GM23248 (cell line): ENCODE measurements around the gene NUB1. TPM values are rescaled to one million over a fixed set of nuclear protein-coding genes. Genes with fewer than 3 reads are reported as not detected.

Source experiments
- DNase-seq: peaks from one replicate; pipeline ENCODE4 v3.0.0-alpha.2; 2015
- H2AFZ ChIP-seq: fragments of 200-600 bp; sonication (generic); 2 replicates; pipeline ENCODE4 v1.6.1; 2016; ENCODE audit warnings: antibody characterized with exemption
- H3F3A ChIP-seq: fragments of 200-600 bp; sonication (generic); 2 replicates; pipeline ENCODE4 v1.6.1; 2016; ENCODE audit warnings: mild to moderate bottlenecking, antibody characterized with exemption, mixed run types; ENCODE audit not compliant: insufficient read depth
- H3K27ac ChIP-seq: fragments of 200-600 bp; sonication (generic); 2 replicates; pipeline ENCODE4 v1.5.1; 2016; ENCODE audit warnings: mild to moderate bottlenecking
- H3K27me3 ChIP-seq: fragments of 200-600 bp; sonication (generic); replicated peaks from 2 replicates; pipeline ENCODE4 v1.6.1; 2016; ENCODE audit warnings: mild to moderate bottlenecking; ENCODE audit not compliant: insufficient read depth
- H3K36me3 ChIP-seq: fragments of 200-600 bp; sonication (generic); 2 replicates; pipeline ENCODE4 v1.6.1; 2016; ENCODE audit warnings: low read depth, mild to moderate bottlenecking
- H3K4me1 ChIP-seq: fragments of 200-600 bp; sonication (generic); 2 replicates; pipeline ENCODE4 v1.6.1; 2016; ENCODE audit warnings: mild to moderate bottlenecking; ENCODE audit not compliant: insufficient read depth
- H3K4me2 ChIP-seq: fragments of 200-600 bp; sonication (generic); one replicate; pipeline ENCODE4 v1.6.1; 2016; ENCODE audit warnings: mild to moderate bottlenecking; ENCODE audit not compliant: unreplicated experiment
- H3K4me3 ChIP-seq: fragments of 200-600 bp; sonication (generic); 2 replicates; pipeline ENCODE4 v1.5.1; 2016; ENCODE audit warnings: mild to moderate bottlenecking
- H3K79me2 ChIP-seq: fragments of 200-600 bp; sonication (generic); 2 replicates; pipeline ENCODE4 v1.6.1; 2016; ENCODE audit warnings: mild to moderate bottlenecking; ENCODE audit not compliant: insufficient read depth
- H3K9ac ChIP-seq: fragments of 200-600 bp; sonication (generic); 2 replicates; pipeline ENCODE4 v1.6.1; 2016; ENCODE audit warnings: mild to moderate bottlenecking
- H3K9me2 ChIP-seq: fragments of 200-600 bp; sonication (generic); 2 replicates; pipeline ENCODE4 v1.6.1; 2016; ENCODE audit warnings: mixed run types, mild to moderate bottlenecking, moderate library complexity; ENCODE audit not compliant: insufficient read depth
- H3K9me3 ChIP-seq: fragments of 200-600 bp; sonication (generic); one replicate; pipeline ENCODE4 v1.6.1; 2017; ENCODE audit warnings: low read depth
- H4K20me1 ChIP-seq: fragments of 200-600 bp; sonication (generic); 2 replicates; pipeline ENCODE4 v1.6.0; 2016; ENCODE audit not compliant: insufficient read depth
- EZH2 ChIP-seq: fragments of 200-600 bp; sonication (generic); IDR thresholded peaks from 2 replicates; pipeline ENCODE4 v1.6.1; 2018; ENCODE audit warnings: antibody characterized with exemption, mild to moderate bottlenecking; ENCODE audit not compliant: insufficient read depth, poor library complexity, severe bottlenecking
- EZH2phosphoT487 ChIP-seq: fragments of 200-600 bp; sonication (generic); IDR thresholded peaks from 2 replicates; pipeline ENCODE4 v1.6.1; 2018; ENCODE audit warnings: antibody characterized with exemption, moderate library complexity, mild to moderate bottlenecking, low read depth; ENCODE audit not compliant: insufficient read depth
- WGBS, 2 experiments: methylation state at CpG; one replicate each; pipeline ENCODE4 v1.1.6; 2015 to 2017; ENCODE audit warnings: low lambda C conversion rate in 2 of 2, low coverage in 1 of 2; ENCODE audit errors: missing lambda C conversion rate in 2 of 2; 5-methylcytosine and 5-hydroxymethylcytosine counted together
- in situ Hi-C: fragments of 300-500 bp; cut with MboI; formaldehyde crosslinking; loops from 2 replicates; pipeline ENCODE4 v1.15.0; 2020
- polyA plus RNA-seq: library from polyadenylated mRNA; unstranded; fragments of >200 nt; fragmentation: Nextera tagmentation; extraction: Ambion mirVana; gene quantifications from 2 replicates; pipeline ENCODE4 v1.2.1, GENCODE V29; 2016
- total RNA-seq: library from RNA; depleted of rRNA; stranded (reverse); fragments of >200 nt; shearing (Covaris generic); gene quantifications from 2 replicates; pipeline ENCODE4 v1.2.3, GENCODE V29; 2014

The NUB1 gene
- total and polyA plus RNA-seq, 2 experiments from 2014 or later: 43.4 to 48.0 TPM

- no peak overlapping the region for H3K4me3 ChIP-seq
- no peaks in the 10 kb centered on the region for H3K9me2 ChIP-seq
- no peaks in the 10 kb centered on the region for H3K79me2 ChIP-seq
- H3K4me1 ChIP-seq: peaks cover 11% of the 10 kb centered on the region
- no peak overlapping the region for H3K27ac ChIP-seq
- no peak overlapping the region for H2AFZ ChIP-seq
- no peak overlapping the region for H3K4me2 ChIP-seq
- no peaks in the 10 kb centered on the region for H3K36me3 ChIP-seq
- 68 to 69% methylated on average over 11 of the region's 11 CpGs for WGBS, 2 experiments
- DNase-seq: no peak
- no peaks in the 10 kb centered on the region for H3K9me3 ChIP-seq
- peaks cover 13% of the 10 kb centered on the region for H3F3A ChIP-seq
- H3K9ac ChIP-seq: no peak overlapping the region
- no peaks in the 10 kb centered on the region for H4K20me1 ChIP-seq
- in situ Hi-C loops: loop anchor here (5.0 kb wide), 1 partner anchor 35 kb away; no protein-coding TSS in a partner anchor
- H3K27me3 ChIP-seq: no peaks in the 10 kb centered on the region; the same call in 1 of the 2 replicates
- no peak for TF ChIP-seq EZH2
- TF ChIP-seq EZH2phosphoT487: no peak
Measured at GRCh38 chr7:151316896-151317295, 24.7 kb upstream of the NUB1 start.

DNA sequence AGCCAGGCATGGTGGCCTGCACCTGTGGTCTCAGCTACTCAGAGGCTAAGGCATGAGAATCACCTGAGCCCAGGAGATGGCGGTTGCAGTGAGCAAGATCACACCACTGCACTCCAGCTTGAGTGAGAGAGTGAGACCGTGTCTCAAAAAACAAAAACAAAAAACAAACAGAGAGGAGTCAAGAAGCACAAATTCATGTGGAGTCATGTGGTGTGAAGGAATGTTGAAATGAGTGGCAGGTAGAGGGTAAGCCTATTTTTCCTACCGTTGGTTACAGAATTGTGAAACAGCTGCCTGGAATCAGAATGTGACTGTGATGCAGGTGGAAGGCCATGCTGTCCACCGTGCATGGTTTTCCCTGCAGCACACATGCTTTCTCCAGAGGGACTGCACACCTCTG lies 23.7 kb upstream of the NUB1 start:
- Histone ChIP-seq H3K36me3 (no peaks in the 10 kb centered on the region), H3K9ac (no peak overlapping the region), H3F3A (peaks cover 13% of the 10 kb centered on the region), H4K20me1 (no peaks in the 10 kb centered on the region), H3K9me2 (no peaks in the 10 kb centered on the region), H3K27ac (no peak overlapping the region), H3K9me3 (no peaks in the 10 kb centered on the region), H2AFZ (no peak overlapping the region), H3K4me1 (peaks cover 11% of the 10 kb centered on the region), H3K79me2 (no peaks in the 10 kb centered on the region), H3K27me3 (no peaks in the 10 kb centered on the region; the same call in 1 of the 2 replicates), H3K4me3 (no peak overlapping the region), H3K4me2 (no peak overlapping the region)
- no peak for TF ChIP-seq EZH2phosphoT487
- TF ChIP-seq EZH2: no peak
- WGBS, 2 experiments: 41 to 55% methylated on average over 4 of the region's 4 CpGs
- DNase-seq: no peak
- in situ Hi-C loops: loop anchor here (5.0 kb wide), 1 partner anchor 34 kb away; no protein-coding TSS in a partner anchor

GRCh38 chr7:151319189-151319588 lies 22.4 kb upstream of the NUB1 start:
- no peaks in the 10 kb centered on the region for H3K79me2 ChIP-seq
- H3K9ac ChIP-seq: no peak overlapping the region
- H3F3A ChIP-seq: peaks cover 6% of the 10 kb centered on the region; the same call in 1 of the 2 replicates
- H2AFZ ChIP-seq: no peak overlapping the region
- TF ChIP-seq EZH2 (no peak), EZH2phosphoT487 (no peak)
- no peak for DNase-seq
- peaks cover 8% of the 10 kb centered on the region for H3K4me1 ChIP-seq
- no peak overlapping the region for H3K4me2 ChIP-seq
- no peaks in the 10 kb centered on the region for H3K9me3 ChIP-seq
- no peak overlapping the region for H3K27ac ChIP-seq
- no peaks in the 10 kb centered on the region for H3K9me2 ChIP-seq
- H4K20me1 ChIP-seq: no peaks in the 10 kb centered on the region
- peaks cover under 1% of the 10 kb centered on the region; the same call in 1 of the 2 replicates for H3K27me3 ChIP-seq
- H3K4me3 ChIP-seq: no peak overlapping the region
- in situ Hi-C loops: loop anchor here (5.0 kb wide), 1 partner anchor 33 kb away; no protein-coding TSS in a partner anchor
- no peaks in the 10 kb centered on the region for H3K36me3 ChIP-seq
- WGBS, 2 experiments: 44 to 52% methylated on average over 2 of the region's 2 CpGs

- DNase-seq: no peak
- H3K79me2 ChIP-seq: no peaks in the 10 kb centered on the region
- no peak overlapping the region for H2AFZ ChIP-seq
- no peak overlapping the region for H3K27ac ChIP-seq
- no peak overlapping the region for H3K4me3 ChIP-seq
- WGBS, 2 experiments: 67 to 84% methylated on average over 4 to 5 of the region's 5 CpGs
- in situ Hi-C loops: no loop called here
- no peaks in the 10 kb centered on the region for H3K36me3 ChIP-seq
- no peak overlapping the region for H3K9ac ChIP-seq
- TF ChIP-seq EZH2phosphoT487: no peak
- TF ChIP-seq EZH2: no peak
- no peaks in the 10 kb centered on the region for H4K20me1 ChIP-seq
- no peaks in the 10 kb centered on the region for H3K9me2 ChIP-seq
- H3K27me3 ChIP-seq: peaks cover 8% of the 10 kb centered on the region; the same call in 1 of the 2 replicates
- no peaks in the 10 kb centered on the region for H3K9me3 ChIP-seq
- H3K4me2 ChIP-seq: no peak overlapping the region
- H3F3A ChIP-seq: no peaks in the 10 kb centered on the region
- no peaks in the 10 kb centered on the region for H3K4me1 ChIP-seq
Measured at GRCh38 chr7:151320263-151320845, 21.3 kb upstream of the NUB1 start.

GRCh38 chr7:151321341-151321740 lies 20.3 kb upstream of the NUB1 start:
- H3K9me2 ChIP-seq: no peaks in the 10 kb centered on the region
- H4K20me1 ChIP-seq: no peaks in the 10 kb centered on the region
- 38 to 50% methylated on average over 3 of the region's 3 CpGs for WGBS, 2 experiments
- H3K27me3 ChIP-seq: peaks cover 8% of the 10 kb centered on the region; the same call in 1 of the 2 replicates
- no peak overlapping the region for H3K9ac ChIP-seq
- no peak for TF ChIP-seq EZH2phosphoT487
- no peak for TF ChIP-seq EZH2
- no peak overlapping the region for H3K4me2 ChIP-seq
- no peaks in the 10 kb centered on the region for H3K79me2 ChIP-seq
- no peak for DNase-seq
- H3K4me1 ChIP-seq: no peaks in the 10 kb centered on the region
- H2AFZ ChIP-seq: no peak overlapping the region
- no peaks in the 10 kb centered on the region for H3F3A ChIP-seq
- H3K36me3 ChIP-seq: no peaks in the 10 kb centered on the region
- H3K27ac ChIP-seq: no peak overlapping the region
- no peaks in the 10 kb centered on the region for H3K9me3 ChIP-seq
- H3K4me3 ChIP-seq: no peak overlapping the region
- in situ Hi-C loops: no loop called here
